Fibroblast of pulmonary artery (primary cell): ENCODE results near the gene FASTKD3.

Experiments
- DNase-seq: peaks from one replicate; pipeline ENCODE4 v3.0.0-alpha.2; 2010; ENCODE audit warnings: low read depth
- H3K4me3 ChIP-seq: replicated peaks from 2 replicates; pipeline ENCODE4 v1.5.1; 2011; ENCODE audit warnings: low read depth, mild to moderate bottlenecking, control low read depth, low read length, moderate library complexity
- TF ChIP-seq, protein P1 (sequence below): IDR thresholded peaks from 2 replicates; pipeline ENCODE4 v1.5.1; 2011; ENCODE audit warnings: mild to moderate bottlenecking, control low read depth, low read length, inconsistent platforms; ENCODE audit errors: missing control alignments

The FASTKD3 gene

DNA sequence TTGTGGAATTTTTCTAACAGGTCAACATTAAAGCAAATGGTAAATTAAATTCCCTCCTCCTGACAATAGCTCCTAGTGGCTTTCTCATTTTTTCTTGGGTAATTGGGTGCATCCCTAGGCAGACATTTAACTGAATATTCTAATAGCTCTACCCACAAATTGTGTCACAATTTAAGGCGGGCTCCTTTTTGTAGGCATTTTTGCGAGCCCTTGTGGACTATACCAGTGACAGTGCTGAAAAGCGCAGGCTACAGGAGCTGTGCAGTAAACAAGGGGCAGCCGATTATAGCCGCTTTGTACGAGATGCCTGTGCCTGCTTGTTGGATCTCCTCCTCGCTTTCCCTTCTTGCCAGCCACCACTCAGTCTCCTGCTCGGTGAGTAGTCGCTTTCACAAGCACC is 20.1 kb upstream of the FASTKD3 start:
- H3K4me3 ChIP-seq: no peak overlapping the region
- TF ChIP-seq, protein P1, sequence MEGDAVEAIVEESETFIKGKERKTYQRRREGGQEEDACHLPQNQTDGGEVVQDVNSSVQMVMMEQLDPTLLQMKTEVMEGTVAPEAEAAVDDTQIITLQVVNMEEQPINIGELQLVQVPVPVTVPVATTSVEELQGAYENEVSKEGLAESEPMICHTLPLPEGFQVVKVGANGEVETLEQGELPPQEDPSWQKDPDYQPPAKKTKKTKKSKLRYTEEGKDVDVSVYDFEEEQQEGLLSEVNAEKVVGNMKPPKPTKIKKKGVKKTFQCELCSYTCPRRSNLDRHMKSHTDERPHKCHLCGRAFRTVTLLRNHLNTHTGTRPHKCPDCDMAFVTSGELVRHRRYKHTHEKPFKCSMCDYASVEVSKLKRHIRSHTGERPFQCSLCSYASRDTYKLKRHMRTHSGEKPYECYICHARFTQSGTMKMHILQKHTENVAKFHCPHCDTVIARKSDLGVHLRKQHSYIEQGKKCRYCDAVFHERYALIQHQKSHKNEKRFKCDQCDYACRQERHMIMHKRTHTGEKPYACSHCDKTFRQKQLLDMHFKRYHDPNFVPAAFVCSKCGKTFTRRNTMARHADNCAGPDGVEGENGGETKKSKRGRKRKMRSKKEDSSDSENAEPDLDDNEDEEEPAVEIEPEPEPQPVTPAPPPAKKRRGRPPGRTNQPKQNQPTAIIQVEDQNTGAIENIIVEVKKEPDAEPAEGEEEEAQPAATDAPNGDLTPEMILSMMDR: no peak
- no peak for DNase-seq

DNA sequence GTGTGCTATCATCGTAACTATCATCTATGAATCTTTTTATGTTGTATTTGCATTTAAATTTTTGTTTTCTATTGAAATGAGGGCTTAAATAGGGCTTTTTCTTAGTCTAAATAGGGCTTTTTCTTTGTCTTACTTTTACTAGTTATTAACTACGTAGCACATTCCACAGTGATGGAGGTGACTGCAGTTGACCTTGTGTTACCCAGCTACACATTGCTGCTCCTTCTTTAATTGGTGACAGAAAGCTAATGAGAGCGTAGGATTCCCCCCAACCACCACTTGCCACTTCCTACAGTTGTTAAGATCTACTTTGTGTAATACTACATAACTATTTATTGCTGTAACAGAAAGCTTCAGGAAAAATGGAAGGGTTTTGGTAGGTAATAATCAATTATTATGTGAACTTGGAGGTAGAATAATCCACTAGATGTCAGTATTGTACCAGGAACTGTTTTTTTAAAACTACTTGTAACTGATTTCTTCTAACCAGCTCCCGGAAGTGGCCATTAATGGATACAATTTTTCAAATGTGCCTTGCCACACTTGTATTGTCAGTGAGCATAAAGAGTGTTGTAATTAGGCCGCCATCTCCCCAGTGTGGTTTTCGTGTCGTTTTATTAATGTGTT is 18.1 kb upstream of the FASTKD3 start:
- DNase-seq: peak; percentile 71
- H3K4me3 ChIP-seq: no peak overlapping the region
- TF ChIP-seq, protein P1: peak; percentile 53

DNA sequence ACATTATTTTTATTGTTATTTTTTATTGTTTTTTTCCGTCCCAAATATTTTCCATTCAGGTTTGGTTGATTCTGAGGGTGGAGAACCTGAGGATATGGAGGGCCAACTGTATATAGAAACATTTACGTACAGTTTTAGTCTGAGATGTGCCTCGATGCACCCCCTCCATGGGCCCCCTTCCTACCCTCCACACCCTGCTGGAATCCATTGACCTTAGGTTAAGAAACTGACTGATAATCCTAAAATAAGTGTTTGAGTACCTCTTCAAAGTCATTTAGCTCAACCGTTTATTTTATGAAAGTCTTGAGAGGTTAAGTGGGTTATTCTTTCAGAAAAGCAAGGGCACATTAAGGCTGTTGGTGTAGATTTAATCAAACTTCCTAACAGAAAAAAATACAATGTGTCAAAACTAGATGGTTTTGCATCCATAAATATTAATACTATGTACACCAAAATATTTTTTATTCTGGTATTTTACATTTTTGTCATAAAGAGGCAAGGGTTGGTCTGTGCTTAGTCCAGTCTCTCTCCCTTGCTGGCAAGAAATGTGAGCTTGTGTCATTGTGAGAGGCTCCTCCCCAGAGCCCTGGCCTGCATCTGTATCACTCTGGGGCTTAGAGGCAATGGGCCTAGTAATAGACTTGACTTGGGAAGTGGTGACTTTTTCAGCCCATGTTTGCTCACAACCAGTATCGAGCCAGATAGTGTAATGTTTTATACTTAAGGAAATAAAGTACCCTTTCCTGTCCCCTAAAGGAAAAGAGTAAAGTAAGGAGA is 15.8 kb upstream of the FASTKD3 start:
- no peak overlapping the region for H3K4me3 ChIP-seq
- TF ChIP-seq, protein P1: no peak
- peak; percentile 7 for DNase-seq

DNA sequence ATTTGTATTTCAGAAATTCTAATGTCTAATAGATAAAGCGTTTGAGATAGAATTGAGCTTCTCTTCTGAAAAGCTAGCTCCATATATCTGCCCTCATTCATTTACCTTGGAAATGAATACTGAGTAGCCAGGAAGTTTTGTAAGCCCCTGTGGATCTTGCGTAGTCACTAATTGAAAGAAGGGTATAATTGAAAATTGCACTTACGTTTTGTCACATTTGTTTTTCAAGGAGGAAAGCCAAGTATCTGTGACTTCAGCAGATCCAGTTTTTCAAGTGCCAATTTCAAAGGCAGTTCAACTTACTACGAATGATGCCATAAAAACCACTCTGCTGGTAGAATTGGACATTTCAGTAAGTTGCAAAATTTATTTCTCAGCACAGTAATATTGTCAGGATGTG is 14.1 kb upstream of the FASTKD3 start:
- H3K4me3 ChIP-seq: no peak overlapping the region
- TF ChIP-seq, protein P1: no peak

DNA sequence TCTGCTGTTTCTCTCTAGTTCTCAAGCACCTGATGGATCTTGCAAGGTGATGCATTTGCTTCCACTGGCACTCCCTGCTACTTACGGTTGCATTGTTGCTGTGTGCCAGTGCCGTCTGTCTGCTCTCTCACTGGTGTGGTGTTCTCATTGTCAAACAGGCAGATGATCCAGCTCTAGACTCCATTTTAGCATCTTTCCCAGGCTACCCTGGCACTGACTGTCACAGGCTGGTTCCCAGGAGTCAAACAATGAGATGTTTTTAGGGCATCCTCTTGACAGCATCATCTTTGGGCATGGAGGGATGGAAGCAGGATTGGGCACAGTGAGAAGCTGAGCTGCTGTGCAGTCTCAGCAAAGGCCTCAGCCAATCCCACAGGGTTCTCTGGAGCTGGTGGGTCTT is 13.0 kb upstream of the FASTKD3 start:
- H3K4me3 ChIP-seq: no peak overlapping the region
- TF ChIP-seq, protein P1: no peak
- DNase-seq: no peak

More for the DNA sequence above, 14.1 kb upstream of the FASTKD3 start:
- no peak for DNase-seq

GRCh38 chr5:7881091-7881490 is 12.3 kb upstream of the FASTKD3 start:
- TF ChIP-seq, protein P1: no peak
- DNase-seq: no peak
- no peak overlapping the region for H3K4me3 ChIP-seq
